Lower lobe of right lung (tissue), 2 donors: ENCODE data around the gene RNF138. TPM values are rescaled to one million over a fixed set of nuclear protein-coding genes. Genes with fewer than 3 reads are reported as not detected.
A peak's percentile ranks its signal among the peaks of the same experiment; 100 is the strongest.

Experiments used
- ATAC-seq, 2 donors: fragments of 200-7000 bp; cut with Tn5 transposase; one replicate each; pipeline ENCODE4 v1.9.1; 2020 to 2022; ENCODE audit warnings: mild to moderate bottlenecking in 2 of 2, moderate library complexity in 2 of 2
- DNase-seq: peaks from one replicate; pipeline ENCODE4 v3.0.0-alpha.2; 2020
- H3K27ac ChIP-seq: fragments of 200-600 bp; one replicate; pipeline ENCODE4 v1.8.0; 2022
- H3K27me3 ChIP-seq: fragments of 200-600 bp; one replicate; pipeline ENCODE4 v1.8.0; 2022; ENCODE audit warnings: low read depth
- H3K36me3 ChIP-seq: fragments of 200-600 bp; one replicate; pipeline ENCODE4 v1.8.0; 2022; ENCODE audit warnings: mild to moderate bottlenecking
- H3K4me1 ChIP-seq: fragments of 200-600 bp; one replicate; pipeline ENCODE4 v1.8.0; 2022
- H3K4me3 ChIP-seq: fragments of 200-600 bp; one replicate; pipeline ENCODE4 v1.8.0; 2022; ENCODE audit warnings: mild to moderate bottlenecking
- H3K9me3 ChIP-seq: fragments of 200-600 bp; one replicate; pipeline ENCODE4 v1.8.0; 2022
- intact Hi-C: fragments of 100-400 bp; cut with DNase I; formaldehyde crosslinking; loops from one replicate; pipeline ENCODE4 v1.11.0; 2022
- total RNA-seq: library from RNA; stranded (reverse); fragmentation: NEBNext Ultra II Directional; extraction: Animal tissue kit (Norgen Biotek cat#: 25700); gene quantifications from one replicate; pipeline ENCODE4 v1.2.1, GENCODE V29; 2021
- TF ChIP-seq, protein P1 (sequence below): fragments of 200-600 bp; IDR thresholded peaks from one replicate; pipeline ENCODE4 v1.8.0; 2022; ENCODE audit warnings: antibody characterized with exemption, mild to moderate bottlenecking
- donor health status: DM: no; HTN: yes; CAD: no; lungs with severe emphysema.

Gene RNF138
- total RNA-seq, 1 donor from 2014 or later, result 31.0 TPM

GRCh38 chr18:32056613-32057358, 34.9 kb upstream of the RNF138 start:
- H3K27me3 ChIP-seq, result no peaks in the 10 kb centered on the region
- H3K27ac ChIP-seq, result no peak overlapping the region
- no peaks in the 10 kb centered on the region for H3K9me3 ChIP-seq
- DNase-seq (no peak), ATAC-seq (no peak)
- no peaks in the 10 kb centered on the region for H3K4me1 ChIP-seq
- no peak overlapping the region for H3K4me3 ChIP-seq
- intact Hi-C loops, result no loop called here
- TF ChIP-seq, protein P1, sequence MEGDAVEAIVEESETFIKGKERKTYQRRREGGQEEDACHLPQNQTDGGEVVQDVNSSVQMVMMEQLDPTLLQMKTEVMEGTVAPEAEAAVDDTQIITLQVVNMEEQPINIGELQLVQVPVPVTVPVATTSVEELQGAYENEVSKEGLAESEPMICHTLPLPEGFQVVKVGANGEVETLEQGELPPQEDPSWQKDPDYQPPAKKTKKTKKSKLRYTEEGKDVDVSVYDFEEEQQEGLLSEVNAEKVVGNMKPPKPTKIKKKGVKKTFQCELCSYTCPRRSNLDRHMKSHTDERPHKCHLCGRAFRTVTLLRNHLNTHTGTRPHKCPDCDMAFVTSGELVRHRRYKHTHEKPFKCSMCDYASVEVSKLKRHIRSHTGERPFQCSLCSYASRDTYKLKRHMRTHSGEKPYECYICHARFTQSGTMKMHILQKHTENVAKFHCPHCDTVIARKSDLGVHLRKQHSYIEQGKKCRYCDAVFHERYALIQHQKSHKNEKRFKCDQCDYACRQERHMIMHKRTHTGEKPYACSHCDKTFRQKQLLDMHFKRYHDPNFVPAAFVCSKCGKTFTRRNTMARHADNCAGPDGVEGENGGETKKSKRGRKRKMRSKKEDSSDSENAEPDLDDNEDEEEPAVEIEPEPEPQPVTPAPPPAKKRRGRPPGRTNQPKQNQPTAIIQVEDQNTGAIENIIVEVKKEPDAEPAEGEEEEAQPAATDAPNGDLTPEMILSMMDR, result no peak
- H3K36me3 ChIP-seq, result no peaks in the 10 kb centered on the region

- TF ChIP-seq, protein P1, result no peak
- DNase-seq, result no peak
- H3K36me3 ChIP-seq, result no peaks in the 10 kb centered on the region
Observed at GRCh38 chr18:32057624-32058165, 34.0 kb upstream of the RNF138 start.

DNA sequence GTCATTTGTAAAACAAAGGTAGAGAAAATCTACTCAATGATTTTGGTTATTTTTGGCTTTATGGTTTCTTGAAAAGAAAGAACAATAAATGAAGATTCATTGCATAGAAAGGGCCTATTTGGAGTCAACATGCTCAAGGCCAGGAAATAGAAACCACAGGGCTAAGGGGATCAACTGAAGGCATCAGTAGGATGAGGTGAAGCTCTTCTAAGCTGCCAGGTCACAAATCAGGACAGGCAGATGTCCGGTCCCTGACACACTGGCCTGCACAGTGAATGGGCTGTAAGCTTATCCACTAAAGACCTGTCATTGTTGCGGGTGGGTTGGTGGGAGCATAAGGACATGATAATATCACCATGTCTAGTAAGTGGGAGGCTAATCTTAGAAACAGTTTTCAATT, 31.6 kb upstream of the RNF138 start:
- Histone ChIP-seq H3K4me3 (no peak overlapping the region), H3K36me3 (no peaks in the 10 kb centered on the region), H3K27ac (no peak overlapping the region), H3K9me3 (no peaks in the 10 kb centered on the region), H3K27me3 (no peaks in the 10 kb centered on the region), H3K4me1 (no peaks in the 10 kb centered on the region)
- intact Hi-C loops, result no loop called here
- no peak for ATAC-seq
- DNase-seq, result no peak
- TF ChIP-seq, protein P1, result no peak

More at GRCh38 chr18:32057624-32058165, 34.0 kb upstream of the RNF138 start:
- no peaks in the 10 kb centered on the region for H3K27me3 ChIP-seq
- ATAC-seq, result no peak
- H3K27ac ChIP-seq, result no peak overlapping the region
- no peaks in the 10 kb centered on the region for H3K4me1 ChIP-seq
- intact Hi-C loops, result no loop called here
- no peaks in the 10 kb centered on the region for H3K9me3 ChIP-seq
- no peak overlapping the region for H3K4me3 ChIP-seq

DNA sequence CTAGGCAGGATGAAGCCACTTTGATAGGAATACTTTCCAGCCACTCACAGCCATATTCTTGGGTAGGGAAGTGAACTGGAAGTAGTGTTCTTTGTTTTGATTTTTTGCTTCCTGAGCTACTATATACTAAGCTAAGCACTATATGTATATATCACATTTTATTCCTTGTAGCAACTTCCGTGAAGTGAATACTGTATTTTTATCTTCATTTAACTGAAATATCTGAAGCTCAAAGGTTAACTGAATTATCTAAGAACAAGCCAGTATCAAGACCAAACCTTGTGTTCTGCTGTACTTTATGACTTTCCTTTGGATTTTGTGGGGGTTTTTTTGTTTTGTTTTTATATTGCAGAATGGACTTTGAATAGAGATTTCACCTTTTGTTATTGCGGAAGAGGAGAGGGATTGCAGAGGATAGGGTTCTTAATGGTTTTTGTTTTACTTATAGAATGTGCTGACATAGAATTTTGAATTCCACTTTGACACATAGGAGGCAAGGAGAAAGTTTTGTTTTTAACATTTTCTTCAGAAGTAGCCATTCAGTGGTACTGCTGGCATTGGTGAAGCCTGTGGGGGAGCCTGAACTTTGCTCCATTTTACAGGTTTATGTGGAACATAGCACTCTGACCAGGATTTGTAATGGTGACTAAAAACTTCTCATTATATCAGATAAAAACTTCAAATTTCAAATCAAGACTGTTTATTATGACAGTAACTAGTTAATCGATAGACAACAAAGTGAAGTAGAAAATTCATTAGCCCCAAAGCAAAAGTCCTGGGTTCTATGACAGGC, 24.1 kb upstream of the RNF138 start:
- no peak overlapping the region for H3K4me3 ChIP-seq
- TF ChIP-seq, protein P1, result no peak
- no peaks in the 10 kb centered on the region for H3K4me1 ChIP-seq
- no peaks in the 10 kb centered on the region for H3K36me3 ChIP-seq
- ATAC-seq (no peak), DNase-seq (no peak)
- no peak overlapping the region for H3K27ac ChIP-seq
- no peaks in the 10 kb centered on the region for H3K9me3 ChIP-seq
- no peaks in the 10 kb centered on the region for H3K27me3 ChIP-seq
- intact Hi-C loops, result no loop called here

DNA sequence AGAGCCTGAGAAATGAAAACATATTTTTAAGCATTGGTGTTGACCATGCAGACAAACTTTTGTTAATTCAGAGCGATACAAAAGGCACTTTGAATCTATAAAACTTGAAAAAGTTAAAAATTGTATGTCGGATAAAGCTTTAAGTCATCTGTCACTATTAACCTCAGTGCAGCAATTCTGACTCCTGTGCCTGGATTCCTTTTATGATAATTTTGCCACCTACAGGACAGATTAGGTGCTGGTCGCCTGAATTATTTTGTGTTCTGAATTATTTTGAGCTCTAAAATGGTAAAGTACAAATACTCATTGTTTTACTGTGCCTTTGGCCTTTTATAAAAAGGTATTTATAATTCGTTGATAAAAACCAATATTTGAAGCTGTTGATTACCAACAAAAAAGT, 19.4 kb upstream of the RNF138 start:
- intact Hi-C loops, result no loop called here
- ATAC-seq, result peak in 1 of 2 donors; percentile 46
- H3K27ac ChIP-seq, result no peak overlapping the region

More for the DNA sequence above, 19.4 kb upstream of the RNF138 start:
- Histone ChIP-seq H3K4me3 (no peak overlapping the region), H3K4me1 (no peaks in the 10 kb centered on the region), H3K27me3 (no peaks in the 10 kb centered on the region), H3K9me3 (no peaks in the 10 kb centered on the region), H3K36me3 (no peaks in the 10 kb centered on the region)
- TF ChIP-seq, protein P1, result peak; percentile 40
- no peak for DNase-seq
